Testis (tissue), 3 donors: ENCODE results near the gene MXD3. TPM values are rescaled to one million over a fixed set of nuclear protein-coding genes. Genes with fewer than 3 reads are reported as not detected.
A peak's percentile ranks its signal among the peaks of the same experiment; 100 is the strongest.

ENCODE experiments used
- DNase-seq: peaks from one replicate; pipeline ENCODE4 v3.0.0-alpha.2; 2019
- H3K27ac ChIP-seq, 2 donors: fragments of 200-600 bp; sonication (generic); one replicate each; pipeline ENCODE4 v1.5.1; 2019
- H3K27me3 ChIP-seq: fragments of 200-600 bp; sonication (generic); one replicate; pipeline ENCODE4 v1.5.1; 2019
- H3K36me3 ChIP-seq: fragments of 200-600 bp; sonication (generic); one replicate; pipeline ENCODE4 v1.5.1; 2017; ENCODE audit warnings: low read depth; ENCODE audit errors: missing control alignments
- H3K4me1 ChIP-seq: fragments of 200-600 bp; sonication (generic); one replicate; pipeline ENCODE4 v1.5.1; 2019
- H3K4me3 ChIP-seq, 2 donors: fragments of 200-600 bp; sonication (generic); one replicate each; pipeline ENCODE4 v1.5.1; 2017 to 2019
- H3K9me3 ChIP-seq: fragments of 200-600 bp; sonication (generic); one replicate; pipeline ENCODE4 v1.5.1; 2017
- POLR2A ChIP-seq: fragments of 450-650 bp; IDR thresholded peaks from one replicate; pipeline ENCODE4 v1.6.1; 2017; ENCODE audit warnings: antibody characterized with exemption, mild to moderate bottlenecking, moderate library complexity
- WGBS, 2 donors: methylation state at CpG; one replicate each; pipeline ENCODE4 v1.1.5; 2018; 5-methylcytosine and 5-hydroxymethylcytosine counted together
- intact Hi-C: fragments of 100-400 bp; cut with DNase I; formaldehyde crosslinking; loops from one replicate; pipeline ENCODE4 v1.15.1; 2023; ENCODE audit warnings: low total_unique reads
- polyA plus RNA-seq: library from polyadenylated mRNA; stranded (reverse); fragments of 350-450 nt; fragmentation: Illumina TruSeq; extraction: RNeasy Lipid Tissue Mini Kit (QIAGEN cat#74804); gene quantifications from one replicate; pipeline ENCODE4 v1.2.3, GENCODE V29; 2014; ENCODE audit warnings: low read depth, low replicate concordance; ENCODE audit not compliant: insufficient read depth
- total RNA-seq, 2 donors: library from RNA; depleted of rRNA; stranded (reverse); fragments of >200 nt; gene quantifications; one replicate each; pipeline ENCODE4 v1.2.3, GENCODE V29; 2016
- TF ChIP-seq, protein P1 (sequence below), 3 experiments: fragments of 450-650 bp in 2 of 3; fragments of 200-600 bp in 1 of 3; sonication (generic) in 1 of 3; IDR thresholded peaks; one replicate each; pipeline ENCODE4 v1.5.1; 2016 to 2019; ENCODE audit warnings: antibody characterized with exemption in 3 of 3, mild to moderate bottlenecking in 2 of 3, moderate library complexity in 1 of 3

Gene MXD3
- total and polyA plus RNA-seq, 3 donors from 2014 or later: 7.7 to 12.9 (median 12.5) TPM

DNA sequence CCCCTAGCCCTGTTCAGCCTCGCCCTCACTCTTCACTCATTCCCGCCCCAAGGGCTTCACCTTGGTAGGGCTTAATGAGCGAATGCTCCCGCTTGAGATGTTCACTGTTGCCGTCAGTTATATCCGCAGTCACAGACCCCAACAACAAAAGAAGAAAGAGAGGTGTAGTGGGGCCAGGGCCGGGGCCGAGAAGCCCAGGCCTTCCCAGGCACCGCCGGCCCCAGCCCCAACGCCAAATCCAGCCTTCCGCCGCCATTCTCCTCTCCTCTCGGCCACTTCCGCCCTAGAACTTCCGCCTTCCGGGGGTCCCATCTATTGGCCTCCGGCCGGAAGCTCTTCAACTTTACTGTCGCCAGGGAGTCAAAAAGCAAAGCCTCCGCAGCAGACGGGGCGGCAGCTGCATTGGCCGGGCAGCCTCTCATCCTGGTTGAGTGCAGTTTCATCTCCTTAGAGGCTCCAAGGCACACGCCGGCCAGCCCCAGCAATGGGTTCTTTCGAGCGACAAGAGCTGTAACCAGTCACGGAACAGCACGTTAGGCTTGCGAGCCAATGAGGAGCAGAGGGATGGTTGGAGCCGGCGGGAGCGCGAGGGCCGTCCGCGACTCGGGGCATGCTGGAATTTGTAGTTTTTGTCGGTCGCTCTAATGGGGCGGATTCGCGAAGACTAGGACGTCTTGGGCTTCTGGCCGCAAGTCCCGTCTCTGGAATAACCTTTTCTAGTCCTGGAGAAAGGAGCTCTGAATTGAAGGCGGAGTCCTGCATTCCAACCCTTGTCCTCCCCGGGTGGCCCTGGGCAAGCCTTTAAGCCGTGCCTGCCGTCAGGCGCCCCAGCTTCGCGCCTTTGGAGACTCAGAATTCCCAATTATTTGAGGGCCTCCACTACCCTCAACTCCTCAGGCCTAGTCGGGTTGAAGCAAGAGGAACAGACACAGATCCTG is 40.0 kb upstream of the MXD3 start, which contains the start of gene LMAN2:
LMAN2 (minus strand) TSS at position 277 of the 938 bp plus-strand sequence; CDS start at position 256, 21 bp downstream.
- peak within 1 kb of the TSS; percentile 70 to 86 for H3K4me3 ChIP-seq
- TF ChIP-seq POLR2A: no peak
- TF ChIP-seq, protein P1, sequence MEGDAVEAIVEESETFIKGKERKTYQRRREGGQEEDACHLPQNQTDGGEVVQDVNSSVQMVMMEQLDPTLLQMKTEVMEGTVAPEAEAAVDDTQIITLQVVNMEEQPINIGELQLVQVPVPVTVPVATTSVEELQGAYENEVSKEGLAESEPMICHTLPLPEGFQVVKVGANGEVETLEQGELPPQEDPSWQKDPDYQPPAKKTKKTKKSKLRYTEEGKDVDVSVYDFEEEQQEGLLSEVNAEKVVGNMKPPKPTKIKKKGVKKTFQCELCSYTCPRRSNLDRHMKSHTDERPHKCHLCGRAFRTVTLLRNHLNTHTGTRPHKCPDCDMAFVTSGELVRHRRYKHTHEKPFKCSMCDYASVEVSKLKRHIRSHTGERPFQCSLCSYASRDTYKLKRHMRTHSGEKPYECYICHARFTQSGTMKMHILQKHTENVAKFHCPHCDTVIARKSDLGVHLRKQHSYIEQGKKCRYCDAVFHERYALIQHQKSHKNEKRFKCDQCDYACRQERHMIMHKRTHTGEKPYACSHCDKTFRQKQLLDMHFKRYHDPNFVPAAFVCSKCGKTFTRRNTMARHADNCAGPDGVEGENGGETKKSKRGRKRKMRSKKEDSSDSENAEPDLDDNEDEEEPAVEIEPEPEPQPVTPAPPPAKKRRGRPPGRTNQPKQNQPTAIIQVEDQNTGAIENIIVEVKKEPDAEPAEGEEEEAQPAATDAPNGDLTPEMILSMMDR (IDR thresholded peaks at IDR 0.05): no peak
- 6 to 11% methylated on average over 34 to 55 of the region's 55 CpGs for WGBS, 2 donors

DNA sequence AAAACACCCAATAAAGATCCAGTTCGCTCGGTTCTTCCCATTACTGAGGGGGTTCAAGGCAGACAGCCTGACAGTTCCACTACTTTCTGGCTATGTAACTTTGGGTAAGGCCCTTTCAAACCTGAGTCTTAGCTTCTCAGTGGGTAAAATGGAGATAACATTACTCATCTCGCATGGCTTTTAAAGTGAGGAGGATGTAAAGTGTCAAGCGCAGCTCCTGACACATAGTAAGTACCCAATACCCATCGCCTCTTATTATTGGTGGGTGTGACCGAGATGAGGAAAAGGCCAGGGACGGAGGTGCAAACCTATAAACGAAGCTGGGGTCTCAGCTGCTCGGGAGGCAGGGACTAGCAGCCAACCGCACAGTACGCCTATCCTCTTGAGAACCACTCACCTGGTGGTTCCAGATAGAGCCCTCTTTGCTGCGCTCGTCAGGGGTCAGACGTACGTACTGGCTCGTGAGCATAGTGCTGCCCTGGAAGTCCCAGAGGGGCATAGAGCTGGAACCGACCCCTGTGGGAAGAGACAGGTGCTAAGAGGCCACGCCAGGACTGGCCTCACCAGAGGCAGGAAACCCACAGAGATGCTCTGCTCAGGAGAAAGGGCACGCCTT is 39.2 kb upstream of the MXD3 start:
- WGBS, 2 donors: 9 to 14% methylated on average over 19 of the region's 19 CpGs
- Histone ChIP-seq H3K4me1 (peaks cover 16% of the 10 kb centered on the region), H3K9me3 (no peaks in the 10 kb centered on the region), H3K4me3 (peak overlapping the region; percentile 70 to 86), H3K27ac (peak overlapping the region; percentile 85 to 93), H3K36me3 (no peaks in the 10 kb centered on the region), H3K27me3 (no peaks in the 10 kb centered on the region)
- intact Hi-C loops: no loop called here
- TF ChIP-seq, protein P1 (IDR thresholded peaks at IDR 0.05): no peak
- TF ChIP-seq POLR2A: no peak
- no peak for DNase-seq

More for the DNA sequence above, 40.0 kb upstream of the MXD3 start, which contains the start of gene LMAN2:
- peak within 1 kb of the TSS; percentile 85 to 93 for H3K27ac ChIP-seq
- H3K4me1 ChIP-seq: peaks cover 16% of the 10 kb centered on the region
- no peaks in the 10 kb centered on the region for H3K9me3 ChIP-seq
- peak; percentile 97 for DNase-seq
- no peaks in the 10 kb centered on the region for H3K27me3 ChIP-seq
- intact Hi-C loops: no loop called here
- H3K36me3 ChIP-seq: no peaks in the 10 kb centered on the region

DNA sequence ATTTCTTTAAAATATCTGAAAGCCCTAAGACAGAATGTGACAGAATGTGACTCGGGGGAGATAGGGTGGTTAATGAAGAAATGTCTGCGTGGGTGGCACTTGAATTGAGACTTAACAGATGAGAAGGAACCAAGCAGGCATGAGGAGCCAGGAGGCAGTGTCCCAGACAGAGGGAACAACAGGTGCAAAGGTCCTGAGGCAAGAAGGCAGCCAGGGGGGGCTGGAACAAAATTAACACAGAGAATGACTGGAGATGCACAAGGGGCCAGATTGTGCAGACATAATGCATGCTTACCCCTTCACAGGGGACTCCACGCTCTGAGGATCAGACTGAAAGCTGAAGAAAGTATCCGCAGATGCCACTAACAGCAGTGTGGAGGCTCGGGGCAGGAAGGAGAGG is 38.1 kb upstream of the MXD3 start:
- DNase-seq: no peak
- Histone ChIP-seq H3K36me3 (no peaks in the 10 kb centered on the region), H3K4me1 (peaks cover 16% of the 10 kb centered on the region), H3K4me3 (no peak overlapping the region), H3K27me3 (no peaks in the 10 kb centered on the region), H3K27ac (no peak overlapping the region), H3K9me3 (no peaks in the 10 kb centered on the region)
- intact Hi-C loops: no loop called here
- TF ChIP-seq, protein P1 (IDR thresholded peaks at IDR 0.05): no peak
- TF ChIP-seq POLR2A: no peak
- WGBS, 2 donors: 63 to 77% methylated on average over 5 of the region's 5 CpGs

DNA sequence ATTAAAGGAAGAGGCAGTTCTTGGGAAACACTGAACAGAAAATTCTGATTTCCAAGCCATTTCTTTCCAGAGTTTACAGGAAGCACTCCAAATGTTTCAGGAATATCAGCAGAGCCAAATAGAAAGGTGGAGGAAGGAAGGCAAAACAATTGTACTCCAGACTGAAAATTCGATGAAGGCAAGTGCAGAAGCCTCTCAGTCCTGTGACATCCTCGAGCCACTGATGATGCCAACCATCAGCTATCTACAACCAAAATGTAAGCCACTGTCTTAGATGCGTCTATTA is 37.6 kb upstream of the MXD3 start:
- intact Hi-C loops: no loop called here
- Histone ChIP-seq H3K27ac (no peak overlapping the region), H3K4me3 (no peak overlapping the region), H3K36me3 (no peaks in the 10 kb centered on the region), H3K27me3 (no peaks in the 10 kb centered on the region), H3K9me3 (no peaks in the 10 kb centered on the region), H3K4me1 (peaks cover 16% of the 10 kb centered on the region)
- WGBS, 2 donors: 64 to 70% methylated on average over 3 of the region's 3 CpGs
- TF ChIP-seq, protein P1 (IDR thresholded peaks at IDR 0.05): no peak
- TF ChIP-seq POLR2A: no peak
- no peak for DNase-seq
